Endothelial cell (in vitro differentiated cells): ENCODE data around the gene GNAT1. TPM values are rescaled to one million over a fixed set of nuclear protein-coding genes. Genes with fewer than 3 reads are reported as not detected.

Experiments used
- DNase-seq: peaks from one replicate; pipeline ENCODE4 v3.0.0; 2021; ENCODE audit warnings: low spot score
- H3K27ac Mint-ChIP-seq: one replicate; pipeline ENCODE4 v1.8.0; 2021; ENCODE audit warnings: mixed read lengths, inconsistent platforms; ENCODE audit not compliant: unreplicated experiment
- H3K27me3 Mint-ChIP-seq: one replicate; pipeline ENCODE4 v1.8.0; 2021; ENCODE audit warnings: mild to moderate bottlenecking, moderate library complexity, mixed read lengths, inconsistent platforms; ENCODE audit not compliant: unreplicated experiment
- H3K36me3 Mint-ChIP-seq: one replicate; pipeline ENCODE4 v1.8.0; 2021; ENCODE audit warnings: mild to moderate bottlenecking, low read depth, mixed read lengths, inconsistent platforms; ENCODE audit not compliant: unreplicated experiment
- H3K4me1 Mint-ChIP-seq: one replicate; pipeline ENCODE4 v1.8.0; 2021; ENCODE audit warnings: mild to moderate bottlenecking, mixed read lengths, inconsistent platforms; ENCODE audit not compliant: unreplicated experiment
- H3K4me3 Mint-ChIP-seq: one replicate; pipeline ENCODE4 v1.8.0; 2021; ENCODE audit warnings: mild to moderate bottlenecking, mixed read lengths, inconsistent platforms; ENCODE audit not compliant: unreplicated experiment
- H3K9me3 Mint-ChIP-seq: one replicate; pipeline ENCODE4 v1.8.0; 2021; ENCODE audit warnings: mixed read lengths, inconsistent platforms; ENCODE audit not compliant: unreplicated experiment
- total RNA-seq: library from RNA; stranded (reverse); fragmentation: NEBNext Ultra II Directional; extraction: Animal tissue kit (Norgen Biotek cat#: 25700); gene quantifications from one replicate; pipeline ENCODE4 v1.2.1, GENCODE V29; 2021; ENCODE audit not compliant: unreplicated experiment
- TF ChIP-seq, protein P1 (sequence below): fragments of 200-600 bp; sonication (generic); IDR thresholded peaks from one replicate; pipeline ENCODE4 v1.5.0; 2021; ENCODE audit warnings: antibody characterized with exemption; ENCODE audit not compliant: unreplicated experiment

Gene GNAT1
- total RNA-seq, 1 donor from 2014 or later: 0.59 TPM

DNA sequence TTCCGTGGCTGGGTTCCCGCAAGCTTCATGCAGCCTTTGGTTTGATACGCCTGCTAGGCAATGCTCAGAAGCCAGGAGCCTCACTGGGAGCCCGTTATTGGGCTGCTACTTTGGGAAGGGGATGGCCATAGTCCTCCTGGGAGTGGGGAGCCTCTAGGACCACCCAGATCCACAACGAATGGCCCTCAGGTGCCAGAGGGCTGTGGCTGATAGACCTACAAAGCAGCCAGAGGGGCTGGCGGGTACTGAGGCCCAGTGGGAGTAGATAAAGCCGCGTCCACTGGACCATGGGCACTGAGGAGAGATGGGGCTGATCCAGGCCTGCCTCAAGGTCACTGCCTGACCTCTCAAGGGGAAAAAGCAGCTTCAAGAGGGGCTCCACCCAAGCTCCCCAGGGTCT lies 714 bp downstream of the GNAT1 start:
- peaks cover 8% of the 10 kb centered on the region for H3K27me3 Mint-ChIP-seq
- no peak for DNase-seq
- TF ChIP-seq, protein P1, sequence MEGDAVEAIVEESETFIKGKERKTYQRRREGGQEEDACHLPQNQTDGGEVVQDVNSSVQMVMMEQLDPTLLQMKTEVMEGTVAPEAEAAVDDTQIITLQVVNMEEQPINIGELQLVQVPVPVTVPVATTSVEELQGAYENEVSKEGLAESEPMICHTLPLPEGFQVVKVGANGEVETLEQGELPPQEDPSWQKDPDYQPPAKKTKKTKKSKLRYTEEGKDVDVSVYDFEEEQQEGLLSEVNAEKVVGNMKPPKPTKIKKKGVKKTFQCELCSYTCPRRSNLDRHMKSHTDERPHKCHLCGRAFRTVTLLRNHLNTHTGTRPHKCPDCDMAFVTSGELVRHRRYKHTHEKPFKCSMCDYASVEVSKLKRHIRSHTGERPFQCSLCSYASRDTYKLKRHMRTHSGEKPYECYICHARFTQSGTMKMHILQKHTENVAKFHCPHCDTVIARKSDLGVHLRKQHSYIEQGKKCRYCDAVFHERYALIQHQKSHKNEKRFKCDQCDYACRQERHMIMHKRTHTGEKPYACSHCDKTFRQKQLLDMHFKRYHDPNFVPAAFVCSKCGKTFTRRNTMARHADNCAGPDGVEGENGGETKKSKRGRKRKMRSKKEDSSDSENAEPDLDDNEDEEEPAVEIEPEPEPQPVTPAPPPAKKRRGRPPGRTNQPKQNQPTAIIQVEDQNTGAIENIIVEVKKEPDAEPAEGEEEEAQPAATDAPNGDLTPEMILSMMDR: no peak
- no peak overlapping the region for H3K27ac Mint-ChIP-seq
- H3K4me1 Mint-ChIP-seq: no peaks in the 10 kb centered on the region
- H3K4me3 Mint-ChIP-seq: no peak overlapping the region
- H3K36me3 Mint-ChIP-seq: no peaks in the 10 kb centered on the region
- H3K9me3 Mint-ChIP-seq: no peaks in the 10 kb centered on the region

DNA sequence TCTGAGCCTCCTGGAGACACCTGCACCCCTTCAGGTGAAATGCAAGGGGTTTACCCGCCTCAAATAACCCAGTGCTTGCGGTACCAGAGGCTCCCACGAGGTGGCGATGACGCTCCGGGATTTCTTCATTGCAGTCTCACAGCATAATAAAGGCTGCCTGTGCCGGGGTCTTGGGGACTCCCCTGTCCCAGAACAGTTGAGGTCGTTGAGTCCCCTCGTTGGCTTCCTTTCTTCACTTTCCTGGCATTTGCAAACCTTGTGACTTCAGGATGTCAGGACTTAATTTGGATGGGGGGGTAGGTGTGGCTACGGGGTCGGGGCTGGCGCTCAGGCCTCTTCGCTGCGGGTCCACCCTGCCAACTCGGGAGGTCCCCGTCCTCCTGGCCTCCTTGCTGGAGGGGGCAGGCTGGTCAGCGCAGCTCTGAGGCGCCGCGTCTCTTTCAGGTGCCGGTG lies 1.3 kb downstream of the GNAT1 start:
- no peaks in the 10 kb centered on the region for H3K36me3 Mint-ChIP-seq
- TF ChIP-seq, protein P1: peak; percentile 89
- H3K4me1 Mint-ChIP-seq: no peaks in the 10 kb centered on the region
- peaks cover 10% of the 10 kb centered on the region for H3K27me3 Mint-ChIP-seq
- H3K27ac Mint-ChIP-seq: no peak overlapping the region
- H3K4me3 Mint-ChIP-seq: no peak overlapping the region
- no peaks in the 10 kb centered on the region for H3K9me3 Mint-ChIP-seq
- peak; percentile 88 for DNase-seq

DNA sequence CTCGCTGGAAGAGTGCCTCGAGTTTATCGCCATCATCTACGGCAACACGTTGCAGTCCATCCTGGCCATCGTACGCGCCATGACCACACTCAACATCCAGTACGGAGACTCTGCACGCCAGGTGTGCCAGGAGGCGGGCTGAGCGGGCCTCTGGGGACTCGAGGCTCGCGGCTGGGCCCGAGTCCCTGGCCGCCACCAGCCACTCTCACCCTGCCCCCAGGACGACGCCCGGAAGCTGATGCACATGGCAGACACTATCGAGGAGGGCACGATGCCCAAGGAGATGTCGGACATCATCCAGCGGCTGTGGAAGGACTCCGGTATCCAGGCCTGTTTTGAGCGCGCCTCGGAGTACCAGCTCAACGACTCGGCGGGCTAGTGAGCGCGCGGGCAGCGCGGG lies 1.9 kb downstream of the GNAT1 start:
- Mint-ChIP-seq H3K36me3 (no peaks in the 10 kb centered on the region), H3K4me1 (no peaks in the 10 kb centered on the region), H3K27ac (no peak overlapping the region), H3K27me3 (peaks cover 10% of the 10 kb centered on the region), H3K4me3 (no peak overlapping the region), H3K9me3 (no peaks in the 10 kb centered on the region)
- no peak for DNase-seq
- TF ChIP-seq, protein P1: no peak

DNA sequence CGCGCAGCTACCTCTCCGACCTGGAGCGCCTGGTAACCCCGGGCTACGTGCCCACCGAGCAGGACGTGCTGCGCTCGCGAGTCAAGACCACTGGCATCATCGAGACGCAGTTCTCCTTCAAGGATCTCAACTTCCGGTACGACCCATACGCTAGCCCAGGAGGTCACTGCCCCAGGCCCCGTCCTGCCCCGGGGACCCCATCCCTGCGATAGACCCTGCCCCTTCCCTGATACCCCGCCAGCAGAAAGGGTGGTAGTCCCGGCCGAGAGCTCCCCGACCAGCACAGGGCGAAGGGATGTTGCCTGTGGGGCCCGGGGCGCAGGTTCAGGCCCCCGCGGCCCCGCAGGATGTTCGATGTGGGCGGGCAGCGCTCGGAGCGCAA lies 2.3 kb downstream of the GNAT1 start:
- DNase-seq: no peak
- Mint-ChIP-seq H3K27me3 (peaks cover 10% of the 10 kb centered on the region), H3K27ac (no peak overlapping the region), H3K4me1 (no peaks in the 10 kb centered on the region), H3K9me3 (no peaks in the 10 kb centered on the region), H3K36me3 (no peaks in the 10 kb centered on the region), H3K4me3 (no peak overlapping the region)
- TF ChIP-seq, protein P1: no peak

DNA sequence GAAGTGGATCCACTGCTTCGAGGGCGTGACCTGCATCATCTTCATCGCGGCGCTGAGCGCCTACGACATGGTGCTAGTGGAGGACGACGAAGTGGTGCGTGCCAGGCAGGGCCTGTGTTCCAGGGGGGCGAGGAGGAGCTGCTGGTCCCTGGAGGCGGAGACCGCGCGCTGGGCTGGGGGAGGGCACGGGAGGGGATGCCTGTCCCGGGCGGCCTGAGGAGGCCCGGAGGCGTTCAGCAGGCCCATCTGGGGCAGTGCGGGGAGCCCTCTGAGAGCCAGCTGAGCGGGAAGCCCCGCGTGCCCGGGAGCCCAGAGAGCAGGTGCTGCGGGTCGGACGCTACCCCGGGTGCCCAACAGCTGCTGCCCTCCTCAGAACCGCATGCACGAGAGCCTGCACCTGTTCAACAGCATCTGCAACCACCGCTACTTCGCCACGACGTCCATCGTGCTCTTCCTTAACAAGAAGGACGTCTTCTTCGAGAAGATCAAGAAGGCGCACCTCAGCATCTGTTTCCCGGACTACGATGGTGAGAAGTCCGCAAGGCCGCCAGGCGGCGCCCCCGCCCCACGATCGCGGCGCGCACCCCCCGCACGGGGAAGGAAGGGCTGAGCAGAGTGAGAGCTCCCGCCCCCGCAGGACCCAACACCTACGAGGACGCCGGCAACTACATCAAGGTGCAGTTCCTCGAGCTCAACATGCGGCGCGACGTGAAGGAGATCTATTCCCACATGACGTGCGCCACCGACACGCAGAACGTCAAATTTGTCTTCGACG lies 2.9 kb downstream of the GNAT1 start:
- TF ChIP-seq, protein P1: peak; percentile 75
- Mint-ChIP-seq H3K27ac (no peak overlapping the region), H3K4me1 (no peaks in the 10 kb centered on the region), H3K4me3 (no peak overlapping the region), H3K27me3 (peaks cover 10% of the 10 kb centered on the region), H3K9me3 (no peaks in the 10 kb centered on the region), H3K36me3 (no peaks in the 10 kb centered on the region)
- peak; percentile 68 for DNase-seq
